NCI-H2171 (cell line): Measurements from ENCODE around the gene DHFR.
"Not testable (repeated sequence)": the region's sequence is repeated elsewhere in the genome, so short reads cannot be mapped to it uniquely, and the experiment has no call there.

Source experiments
- DNase-seq: peaks from one replicate; lab custom pipeline; 2025; lab: John Stamatoyannopoulos, UW

The DHFR gene

GRCh38 chr5:80594810-80595209 lies 60.0 kb downstream of the DHFR start:
- DNase-seq = no peak

DNA sequence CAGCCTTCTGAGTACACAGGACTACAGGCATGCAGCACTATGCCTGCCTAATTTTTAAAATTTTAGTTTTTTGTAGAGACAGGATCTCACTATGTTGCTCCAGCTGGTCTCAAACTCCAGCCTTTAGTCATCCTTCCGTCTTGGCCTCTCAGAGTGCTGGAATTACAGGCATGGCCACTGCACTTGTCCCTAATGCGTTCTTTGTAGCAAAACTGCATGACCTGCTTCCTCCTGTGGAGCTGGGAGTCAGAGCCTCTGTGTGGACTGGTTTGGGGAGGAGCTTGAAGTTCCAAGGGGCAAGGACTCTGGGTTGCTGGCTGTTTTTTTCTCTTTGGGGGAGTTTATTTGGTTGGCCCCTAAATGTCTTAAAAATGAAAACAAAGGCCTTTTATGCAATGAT lies 62.0 kb downstream of the DHFR start:
- DNase-seq = no peak

DNA sequence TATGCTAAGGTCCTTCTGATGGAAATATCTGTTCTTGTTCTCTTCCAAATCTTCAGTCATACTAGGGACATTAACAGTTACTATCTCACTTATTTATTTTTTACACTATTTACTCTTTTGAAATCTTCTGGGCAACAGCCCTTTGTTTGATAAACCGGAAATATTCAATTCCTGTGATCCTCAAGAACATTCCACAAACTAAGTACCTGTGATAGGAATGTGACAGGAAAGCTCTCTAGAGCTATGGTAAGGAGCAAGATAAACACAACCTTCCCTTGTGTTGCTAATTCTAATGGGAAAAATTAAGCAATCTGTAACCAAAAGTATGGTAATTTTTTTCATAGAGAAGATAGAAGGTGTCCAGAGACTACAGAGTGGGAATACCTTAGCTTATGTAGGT lies 62.7 kb downstream of the DHFR start:
- DNase-seq = no peak

DNA sequence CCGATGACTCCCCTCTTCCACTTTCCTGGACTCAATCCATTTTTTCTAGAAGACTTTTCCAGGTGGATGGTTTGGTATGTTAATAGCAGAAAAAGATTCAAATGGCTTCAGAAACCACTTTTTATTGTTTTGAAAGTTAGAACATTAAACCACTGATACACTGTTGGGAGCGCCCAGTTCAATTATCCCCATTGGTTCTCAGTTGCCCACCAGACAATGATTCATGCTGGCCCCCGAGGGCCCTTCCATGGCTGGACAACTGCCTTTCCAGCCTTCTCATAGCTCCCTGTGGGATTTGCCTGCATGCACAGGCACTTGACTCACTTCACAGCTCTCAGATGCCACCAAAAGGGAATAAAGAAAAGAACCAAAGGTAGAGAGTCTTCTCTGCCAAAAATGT lies 63.4 kb downstream of the DHFR start:
- DNase-seq = no peak

DNA sequence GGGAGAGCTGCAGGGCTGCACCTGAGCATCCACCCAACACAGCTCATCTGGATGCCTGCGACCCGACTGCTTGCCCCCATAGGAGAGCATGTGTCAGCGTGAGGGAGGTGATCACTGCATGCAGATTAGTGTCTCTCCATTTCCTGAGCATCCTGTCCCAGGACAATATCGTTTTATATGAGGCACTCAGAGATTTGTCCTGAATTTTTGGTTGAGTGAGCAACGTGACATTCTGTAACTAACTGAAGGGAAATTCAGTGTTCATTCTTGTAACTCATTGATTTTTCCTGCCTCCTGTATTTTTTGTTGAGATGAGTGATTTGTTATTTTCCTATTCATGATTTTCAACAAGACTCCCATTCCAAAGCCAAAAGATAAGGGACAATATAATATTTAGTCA lies 64.0 kb downstream of the DHFR start:
- DNase-seq = no peak

DNA sequence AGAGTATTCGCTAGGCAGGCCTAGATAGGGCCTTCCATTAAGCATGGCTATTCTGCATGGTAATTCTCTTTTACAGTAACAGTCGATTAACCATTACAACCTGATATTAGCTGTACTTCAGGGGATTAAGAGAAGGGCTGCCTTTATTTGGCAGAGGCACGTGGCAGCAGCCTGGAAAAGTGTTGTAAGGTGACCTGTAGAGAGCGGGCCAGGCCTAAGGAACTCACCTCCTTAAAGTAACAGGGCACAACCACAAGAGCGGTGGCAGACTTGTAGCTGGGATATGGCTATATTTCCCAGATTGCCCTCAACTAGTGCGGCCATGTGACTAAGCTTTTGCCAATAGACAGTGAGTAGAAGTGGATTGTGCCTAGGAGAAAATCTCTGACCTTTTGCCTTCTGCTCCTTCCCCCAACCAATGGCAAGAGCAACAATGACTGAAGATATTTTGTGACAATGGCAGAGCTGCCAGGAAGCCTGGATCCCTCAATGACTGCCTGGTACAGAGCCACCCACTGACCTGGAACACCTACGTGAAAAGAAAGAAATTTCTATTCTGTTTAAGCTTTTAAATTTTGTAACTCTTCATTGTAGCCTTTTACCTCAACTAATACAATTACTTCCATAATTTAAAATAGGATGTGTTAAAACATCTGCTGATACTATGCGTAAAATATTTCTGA lies 65.8 kb downstream of the DHFR start:
- no peak for DNase-seq

DNA sequence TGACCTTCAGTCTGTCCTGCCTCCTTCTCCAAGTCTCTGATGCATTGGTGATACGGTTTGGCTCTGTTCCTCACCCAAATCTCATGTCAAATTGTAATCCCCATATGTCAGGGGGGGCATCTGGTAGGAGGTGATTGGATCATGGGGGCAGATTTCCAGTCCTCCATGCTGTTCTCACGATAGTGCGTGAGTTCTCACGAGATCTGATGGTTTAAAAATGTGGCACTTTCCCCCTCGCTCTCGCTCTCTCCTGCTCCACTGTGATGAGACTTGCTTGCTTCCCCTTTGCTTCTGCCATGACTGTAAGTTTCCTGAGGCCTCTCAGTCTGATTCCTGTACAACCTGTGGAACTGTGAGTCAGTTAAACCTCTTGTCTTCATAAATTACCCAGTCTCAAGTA lies 70.0 kb downstream of the DHFR start:
- no peak for DNase-seq

- not testable (repeated sequence) for DNase-seq
These were observed 74.5 kb downstream of the DHFR start for GRCh38 chr5:80580291-80580690.

- no peak for DNase-seq
These were observed 75.7 kb downstream of the DHFR start for GRCh38 chr5:80579050-80579449.

GRCh38 chr5:80577707-80578106 lies 77.1 kb downstream of the DHFR start:
- no peak for DNase-seq

DNA sequence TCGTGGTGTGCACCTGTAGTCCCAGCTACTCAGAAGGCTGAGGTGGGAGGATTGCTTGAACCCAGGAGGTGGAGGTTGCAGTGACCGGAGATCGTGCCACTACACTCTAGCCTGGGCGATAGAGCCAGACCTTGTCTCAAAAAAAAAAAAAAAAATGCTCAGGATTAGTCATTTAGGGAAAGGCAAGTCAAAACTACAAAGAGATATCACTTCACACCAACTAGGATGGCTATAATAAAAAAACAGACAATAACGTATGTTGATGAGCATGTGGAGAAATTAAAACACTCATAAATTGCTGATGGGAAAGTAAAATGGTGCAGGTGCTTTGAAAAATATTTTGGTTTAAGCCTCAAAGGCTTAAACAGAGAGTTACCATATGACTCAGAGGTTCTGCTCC lies 78.4 kb downstream of the DHFR start:
- DNase-seq = no peak
